Measurements from ENCODE around the gene LINS1. TPM values are rescaled to one million over a fixed set of nuclear protein-coding genes. Genes with fewer than 3 reads are reported as not detected.
A peak's percentile ranks its signal among the peaks of the same experiment; 100 is the strongest.

The LINS1 gene
- total RNA-seq, 6 experiments from 2014 or later, result 4.5 to 8.6 (median 5.1) TPM

GRCh38 chr15:100645671-100646070, 43.7 kb upstream of the LINS1 start:
- peaks cover 0 to 16% (median 0%) of the 10 kb centered on the region in 4 donors for H3K36me3 ChIP-seq
- WGBS (ENCODE audit: insufficient coverage, low coverage, low lambda C conversion rate, missing lambda C conversion rate), result 52% methylated on average over 3 of the region's 5 CpGs
- no peak for ATAC-seq
- intact Hi-C loops (cut with DNase I), result no loop called here
- H3K27ac ChIP-seq, result no peak overlapping the region
- H3K4me1 ChIP-seq, result peaks cover 0 to 4% (median 0%) of the 10 kb centered on the region in 4 donors
- no peaks in the 10 kb centered on the region for H3K9me3 ChIP-seq
- H3K4me3 ChIP-seq, result no peak overlapping the region
- DNase-seq, result no peak
- H3K27me3 ChIP-seq, result no peaks in the 10 kb centered on the region
- TF ChIP-seq CTCF (IDR thresholded peaks at IDR 0.05) (no peak), POLR2A (IDR thresholded peaks at IDR 0.05) (no peak)

- Histone ChIP-seq H3K36me3 (peaks cover 0 to 1% (median 0%) of the 10 kb centered on the region in 4 donors), H3K27me3 (no peaks in the 10 kb centered on the region), H3K4me1 (peaks cover 0 to 6% (median 0%) of the 10 kb centered on the region in 4 donors), H3K9me3 (no peaks in the 10 kb centered on the region), H3K27ac (no peak overlapping the region), H3K4me3 (no peak overlapping the region)
- ATAC-seq (no peak), DNase-seq (no peak)
- no peak for TF ChIP-seq POLR2A (IDR thresholded peaks at IDR 0.05)
- TF ChIP-seq CTCF (IDR thresholded peaks at IDR 0.05), result no peak
- intact Hi-C loops (cut with DNase I), result no loop called here
- 70% methylated on average over 2 of the region's 4 CpGs for WGBS (ENCODE audit: insufficient coverage, low coverage, low lambda C conversion rate, missing lambda C conversion rate)
These were observed 41.0 kb upstream of the LINS1 start for GRCh38 chr15:100642950-100643338.

GRCh38 chr15:100642213-100642949, 40.4 kb upstream of the LINS1 start:
- TF ChIP-seq CTCF (IDR thresholded peaks at IDR 0.05) (no peak), POLR2A (IDR thresholded peaks at IDR 0.05) (no peak)
- 64% methylated on average over 8 of the region's 9 CpGs for WGBS (ENCODE audit: insufficient coverage, low coverage, low lambda C conversion rate, missing lambda C conversion rate)
- Histone ChIP-seq H3K9me3 (no peaks in the 10 kb centered on the region), H3K27ac (no peak overlapping the region), H3K4me3 (no peak overlapping the region), H3K36me3 (no peaks in the 10 kb centered on the region), H3K27me3 (no peaks in the 10 kb centered on the region), H3K4me1 (peaks cover 0 to 12% (median 0%) of the 10 kb centered on the region in 4 donors)
- intact Hi-C loops (cut with DNase I), result no loop called here
- DNase-seq, result no peak
- ATAC-seq, result peak; percentile 25 to 72 (median 46)

- ATAC-seq, result peak; percentile 55 to 62 (median 57)
- intact Hi-C loops (cut with DNase I), result loop anchor here in 1 of 2 donors (10.0 kb wide), 1 partner anchor 237 kb away; the partner anchor contains the start of gene ALDH1A3
- WGBS (ENCODE audit: insufficient coverage, low coverage, low lambda C conversion rate, missing lambda C conversion rate), result 59% methylated on average over 11 of the region's 11 CpGs
These were observed 36.3 kb upstream of the LINS1 start for GRCh38 chr15:100638177-100638730.

More at GRCh38 chr15:100638177-100638730, 36.3 kb upstream of the LINS1 start:
- DNase-seq, result no peak
- H3K27me3 ChIP-seq, result no peaks in the 10 kb centered on the region
- H3K9me3 ChIP-seq, result no peaks in the 10 kb centered on the region
- H3K4me1 ChIP-seq, result peaks cover 0 to 21% (median 3%) of the 10 kb centered on the region in 4 donors
- no peak overlapping the region for H3K4me3 ChIP-seq
- no peaks in the 10 kb centered on the region for H3K36me3 ChIP-seq
- no peak for TF ChIP-seq POLR2A (IDR thresholded peaks at IDR 0.05)
- no peak overlapping the region for H3K27ac ChIP-seq
